GM19463 (cell line): ENCODE data around the gene ASB5.
A peak's percentile ranks its signal among the peaks of the same experiment; 100 is the strongest.
"Not testable (repeated sequence)": the region's sequence is repeated elsewhere in the genome, so short reads cannot be mapped to it uniquely, and the experiment has no call there.

Experiments used
- ATAC-seq: cut with Tn5 transposase; IDR thresholded peaks from one replicate; pipeline ENCODE4 v1.9.1; 2021; ENCODE audit warnings: mild to moderate bottlenecking, moderate library complexity; ENCODE audit not compliant: unreplicated experiment

The ASB5 gene

GRCh38 chr4:176268963-176269362 is at the start of gene ASB5:
Gene ASB5, minus strand, starts transcription at chr4:176269222. Its CDS starts 114 bp downstream, at chr4:176269108.
- ATAC-seq, result no peak

DNA sequence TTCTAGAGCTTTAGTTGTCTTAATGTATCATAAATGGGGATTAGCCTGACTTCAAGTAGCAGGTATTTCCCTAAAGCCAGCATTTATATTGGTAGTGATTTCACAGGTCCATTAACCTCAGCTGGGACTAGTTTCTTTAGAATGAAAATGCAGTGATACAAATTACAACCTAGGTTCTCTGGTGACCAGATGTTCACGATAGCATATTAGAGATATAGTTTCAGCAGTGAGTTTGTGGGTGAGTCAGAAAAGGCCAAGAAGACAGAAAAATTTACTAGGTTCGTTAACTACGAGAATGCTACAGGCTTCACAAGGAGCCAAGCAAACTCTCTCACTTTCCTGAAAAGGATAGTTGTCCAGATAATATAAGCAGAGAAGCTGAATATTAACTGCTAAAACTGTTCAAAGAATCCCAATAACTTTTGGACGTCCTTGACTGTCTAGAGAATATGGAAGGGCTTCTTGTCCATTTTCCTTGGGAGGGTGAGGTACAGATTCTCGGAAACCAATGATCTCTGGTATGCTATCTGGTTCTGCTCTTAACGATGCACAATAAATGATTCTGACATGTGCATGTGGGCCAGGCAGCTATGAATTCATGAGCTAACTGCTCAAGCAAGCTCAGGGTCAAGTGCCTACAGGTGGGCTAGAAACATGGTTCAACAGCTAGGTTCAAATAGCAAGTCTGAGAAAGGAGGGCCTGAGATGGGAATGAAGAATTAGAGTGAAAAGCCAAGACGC is 44.7 kb upstream of the ASB5 start:
- no peak for ATAC-seq

DNA sequence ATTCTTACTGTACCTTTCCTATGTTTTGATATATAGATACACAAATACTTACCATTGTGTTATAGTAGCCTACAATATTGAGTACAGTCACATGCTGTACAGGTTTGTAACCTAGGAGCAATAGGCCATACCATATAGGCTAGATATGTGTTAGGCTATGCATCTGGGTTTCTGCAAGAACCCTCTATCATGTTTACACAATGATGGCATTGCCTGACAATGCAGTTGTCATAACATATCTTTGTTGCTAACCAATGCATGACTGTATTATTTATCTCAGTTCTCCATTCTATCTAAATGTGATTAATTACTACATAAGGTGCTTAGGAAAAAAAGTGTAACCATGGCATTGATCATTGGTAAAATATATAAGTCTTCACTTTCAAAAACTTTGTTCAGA is 40.8 kb upstream of the ASB5 start:
- no peak for ATAC-seq

DNA sequence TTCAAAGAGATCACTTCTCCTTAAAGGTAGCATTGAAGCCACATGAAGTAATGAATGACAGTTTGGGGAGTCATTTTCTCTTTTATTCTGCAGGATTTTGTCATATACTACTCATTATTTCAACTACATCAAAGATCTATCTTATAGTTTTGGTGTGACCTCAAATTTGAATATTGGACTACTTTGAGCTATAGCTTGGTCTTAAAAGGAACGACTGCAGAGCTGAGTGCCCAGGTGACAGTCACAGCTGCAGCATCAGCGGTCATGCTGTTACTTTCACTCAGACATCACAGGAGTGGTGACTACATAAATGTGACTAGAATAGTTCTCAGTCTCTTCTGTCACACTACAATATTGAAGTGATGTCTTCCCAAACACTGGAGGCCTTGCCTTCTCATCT is 40.0 kb upstream of the ASB5 start:
- ATAC-seq, result peak; percentile 97

DNA sequence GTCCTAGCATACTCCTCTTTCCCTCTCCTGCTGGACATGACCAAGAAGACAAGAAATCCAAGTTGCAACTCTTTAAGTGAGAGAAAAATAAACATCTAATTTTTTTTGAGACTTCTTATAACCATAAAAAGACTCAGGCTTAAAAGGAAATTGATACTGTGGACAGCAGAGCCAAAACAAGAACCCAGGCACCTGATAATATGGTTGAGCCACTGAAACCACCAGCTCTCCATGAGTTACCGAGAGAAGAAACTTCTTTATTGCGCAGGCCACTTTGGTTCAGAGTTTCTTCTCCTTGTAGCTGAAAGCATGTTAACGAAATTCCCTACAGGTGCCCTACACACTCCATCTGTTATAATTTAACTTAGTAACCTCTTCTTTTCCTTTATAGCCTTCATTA is 39.4 kb upstream of the ASB5 start:
- peak; percentile 44 for ATAC-seq

GRCh38 chr4:176307666-176307930 is 38.6 kb upstream of the ASB5 start:
- ATAC-seq, result no peak

GRCh38 chr4:176306837-176307665 is 38.0 kb upstream of the ASB5 start:
- ATAC-seq, result no peak

GRCh38 chr4:176303938-176304337 is 34.9 kb upstream of the ASB5 start:
- no peak for ATAC-seq

GRCh38 chr4:176302283-176303275 is 33.6 kb upstream of the ASB5 start:
- no peak for ATAC-seq

DNA sequence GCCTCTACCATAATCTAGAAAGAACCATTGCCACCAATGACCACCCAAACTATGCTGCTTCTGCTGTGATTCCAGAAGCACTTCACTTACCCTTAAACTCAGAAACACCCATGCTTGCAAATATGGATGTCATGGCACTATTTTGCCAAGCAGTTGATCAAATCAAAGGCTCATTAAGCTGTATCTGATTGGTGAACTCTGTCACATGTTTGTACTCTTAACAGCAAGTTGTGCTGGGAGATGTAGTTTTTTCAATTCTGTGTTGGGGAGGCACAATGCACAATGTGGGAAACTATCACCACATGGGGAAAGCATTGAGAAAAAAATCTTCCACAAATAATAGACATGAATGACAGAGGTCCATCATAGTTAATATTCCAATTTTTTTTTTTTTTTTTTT is 31.5 kb upstream of the ASB5 start:
- ATAC-seq, result no peak

- no peak for ATAC-seq
Measured at GRCh38 chr4:176300036-176300435, 31.0 kb upstream of the ASB5 start.

GRCh38 chr4:176298664-176299063 is 29.6 kb upstream of the ASB5 start:
- no peak for ATAC-seq

DNA sequence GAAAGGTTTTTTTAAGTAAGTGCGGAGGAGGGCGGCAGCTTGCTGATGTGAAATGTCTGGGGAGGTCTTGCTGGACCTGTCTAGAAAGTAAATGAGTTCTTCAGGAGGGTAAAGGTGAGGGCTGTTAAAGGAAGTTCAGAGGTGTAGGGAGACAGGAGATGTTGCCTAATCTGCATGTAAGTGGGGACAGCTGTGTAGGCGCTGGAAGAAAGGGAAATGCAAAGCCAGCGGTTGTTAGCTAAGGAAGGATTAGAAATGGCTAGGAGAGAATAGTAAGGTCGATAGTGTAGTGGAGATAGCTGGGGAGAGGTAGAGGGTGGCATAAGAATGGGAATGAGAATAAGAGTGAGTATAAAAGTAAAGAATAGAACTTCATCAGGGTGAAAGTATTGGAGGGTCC is 26.9 kb upstream of the ASB5 start:
- ATAC-seq, result not testable (repeated sequence)

GRCh38 chr4:176293660-176294059 is 24.6 kb upstream of the ASB5 start:
- no peak for ATAC-seq

GRCh38 chr4:176292920-176293319 is 23.9 kb upstream of the ASB5 start:
- no peak for ATAC-seq

DNA sequence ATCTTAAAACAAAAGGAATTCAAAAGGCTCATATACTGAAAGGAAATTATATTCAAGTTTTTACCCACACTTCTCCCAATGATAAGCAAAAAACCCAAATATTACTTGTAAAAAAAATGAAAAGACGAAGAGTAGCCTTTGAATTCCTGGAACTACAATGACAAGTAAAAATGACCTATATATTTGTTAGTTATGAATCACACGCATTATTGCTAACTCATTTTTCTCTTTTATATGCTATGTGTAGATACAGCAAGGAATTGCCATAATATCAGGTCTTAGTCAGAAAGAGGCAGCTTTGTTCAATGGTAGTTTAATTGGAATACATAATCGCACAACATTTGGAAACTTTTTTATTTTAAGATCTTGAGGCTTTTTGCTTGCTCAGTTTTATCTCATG is 22.7 kb upstream of the ASB5 start:
- no peak for ATAC-seq

DNA sequence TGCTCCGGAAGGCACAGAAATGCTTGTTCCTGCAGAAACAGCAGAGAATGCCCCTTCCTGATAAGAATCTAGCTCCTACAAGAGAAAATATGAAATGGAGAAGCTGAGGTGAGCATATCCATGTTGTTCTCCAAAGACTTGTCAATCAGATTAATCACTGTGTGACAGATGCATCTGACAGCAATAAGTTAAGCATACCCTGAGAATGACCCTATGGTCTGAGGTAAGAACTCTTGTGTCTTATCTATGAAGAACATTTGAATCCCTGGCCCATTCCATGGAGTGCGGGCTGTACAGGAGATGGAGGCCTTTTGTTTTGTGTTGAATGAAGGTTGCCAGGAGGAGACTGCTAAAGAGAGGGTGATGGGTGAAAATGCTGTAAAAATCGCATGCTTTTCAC is 21.5 kb upstream of the ASB5 start:
- ATAC-seq, result no peak

GRCh38 chr4:176289561-176289960 is 20.5 kb upstream of the ASB5 start:
- no peak for ATAC-seq

DNA sequence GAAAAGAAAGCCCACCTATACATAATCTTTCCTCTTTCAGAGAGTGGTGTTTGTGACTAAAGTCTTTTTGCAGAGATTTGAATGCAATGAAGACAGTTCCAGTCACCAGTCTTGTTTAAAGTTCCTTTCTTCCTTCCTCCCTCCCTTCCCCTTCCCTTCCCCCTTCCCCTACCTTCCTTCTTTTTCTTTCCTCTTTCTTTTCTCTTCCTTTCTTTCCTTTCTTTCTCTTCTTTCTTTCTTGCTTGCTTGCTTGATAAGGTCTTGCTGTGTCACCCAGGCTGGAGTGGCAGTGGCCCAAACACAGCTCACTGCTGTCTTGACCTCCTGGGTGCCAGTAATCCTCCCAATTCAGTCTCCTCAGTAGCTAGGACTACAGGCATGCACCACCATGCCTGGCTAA is 19.0 kb upstream of the ASB5 start:
- ATAC-seq, result no peak

GRCh38 chr4:176287546-176287945 is 18.5 kb upstream of the ASB5 start:
- no peak for ATAC-seq

GRCh38 chr4:176286728-176287127 is 17.7 kb upstream of the ASB5 start:
- no peak for ATAC-seq
